Measurements from ENCODE around the gene ROM1.
"Not testable (repeated sequence)": the region's sequence is repeated elsewhere in the genome, so short reads cannot be mapped to it uniquely, and the experiment has no call there.

The ROM1 gene

DNA sequence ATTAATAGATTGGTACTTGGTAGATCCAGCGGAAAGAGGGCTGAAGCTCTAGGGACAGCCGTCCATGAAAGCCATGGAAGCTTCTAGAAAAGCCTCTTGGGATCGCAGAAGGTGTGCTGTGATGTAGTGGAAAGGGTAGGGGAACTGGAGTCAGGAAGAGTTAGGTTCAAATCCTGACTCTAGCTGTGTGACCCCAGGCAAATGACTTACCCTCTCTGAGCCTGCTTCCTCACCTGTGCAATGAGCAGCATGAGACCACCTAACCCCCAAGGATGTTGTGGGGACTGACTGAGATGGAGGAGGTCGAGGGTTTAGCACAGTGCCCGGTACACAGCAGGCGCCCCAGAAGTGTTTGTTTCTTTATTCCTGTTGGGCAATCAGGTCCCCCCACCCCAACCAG is 2.7 kb upstream of the ROM1 start:
- Histone ChIP-seq H3K9me3 (no peaks in the 10 kb centered on the region), H3K36me3 (replicated peaks) (peaks cover 34% of the 10 kb centered on the region), H3K4me3 (no peak overlapping the region), H3K4me1 (peaks cover 6% of the 10 kb centered on the region), H3K27me3 (ENCODE audit: low read depth) (no peaks in the 10 kb centered on the region)
- no peak for DNase-seq (ENCODE audit: low spot score in 2 of 2)
- in situ Hi-C loops (cut with MboI; ENCODE audit: low sequenced_read_pairs) = no loop called here

DNA sequence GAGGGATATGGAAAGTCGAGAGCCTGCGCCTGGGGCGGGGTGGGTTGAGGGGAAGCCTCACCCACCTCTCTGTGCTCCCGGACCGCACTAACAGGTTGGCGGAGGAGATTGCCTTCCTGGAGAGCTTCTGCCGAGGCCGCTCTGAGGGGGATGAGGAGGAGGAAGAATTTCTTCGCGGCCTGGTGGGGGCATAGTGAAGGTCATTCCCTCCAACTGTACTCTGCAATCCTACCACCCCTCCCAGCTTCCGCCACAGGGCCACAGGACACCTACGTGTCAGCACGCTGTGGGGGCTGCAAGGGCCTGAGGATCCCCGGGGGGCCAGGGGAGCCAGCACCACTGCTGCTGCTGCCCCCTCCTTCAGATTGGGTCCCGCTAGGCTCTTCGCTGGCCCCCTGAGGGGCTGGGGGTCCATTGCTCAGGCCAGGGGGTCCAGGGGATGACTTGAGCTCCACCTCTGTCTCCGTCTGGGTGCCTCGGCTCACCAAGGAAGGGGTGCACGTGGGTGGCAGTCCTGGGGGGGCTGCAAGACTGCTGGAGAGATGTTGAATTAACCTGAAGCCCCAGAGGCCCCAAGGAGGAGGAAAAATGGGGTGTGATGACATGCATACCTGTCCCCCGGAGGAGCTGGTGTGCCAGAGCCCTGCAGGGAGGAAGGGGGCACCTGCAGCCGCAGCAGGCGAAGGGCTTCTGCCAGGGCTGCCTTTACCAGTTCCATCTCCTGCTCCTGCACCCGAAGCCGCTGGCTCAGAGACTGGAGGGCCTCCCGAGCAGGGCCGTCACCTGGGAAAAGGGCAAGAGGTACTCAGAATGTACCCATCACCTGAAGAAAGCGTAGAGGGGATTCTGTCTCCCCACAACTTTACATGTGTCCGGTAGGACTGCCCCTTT is 2.0 kb upstream of the ROM1 start:
- DNase-seq (ENCODE audit: low spot score in 2 of 2) = no peak
- Histone ChIP-seq H3K9me3 (no peaks in the 10 kb centered on the region), H3K36me3 (replicated peaks) (peaks cover 30% of the 10 kb centered on the region), H3K4me3 (peak overlapping the region; percentile 50), H3K4me1 (peaks cover 6% of the 10 kb centered on the region), H3K27me3 (ENCODE audit: low read depth) (no peaks in the 10 kb centered on the region)
- in situ Hi-C loops (cut with MboI; ENCODE audit: low sequenced_read_pairs) = no loop called here

DNA sequence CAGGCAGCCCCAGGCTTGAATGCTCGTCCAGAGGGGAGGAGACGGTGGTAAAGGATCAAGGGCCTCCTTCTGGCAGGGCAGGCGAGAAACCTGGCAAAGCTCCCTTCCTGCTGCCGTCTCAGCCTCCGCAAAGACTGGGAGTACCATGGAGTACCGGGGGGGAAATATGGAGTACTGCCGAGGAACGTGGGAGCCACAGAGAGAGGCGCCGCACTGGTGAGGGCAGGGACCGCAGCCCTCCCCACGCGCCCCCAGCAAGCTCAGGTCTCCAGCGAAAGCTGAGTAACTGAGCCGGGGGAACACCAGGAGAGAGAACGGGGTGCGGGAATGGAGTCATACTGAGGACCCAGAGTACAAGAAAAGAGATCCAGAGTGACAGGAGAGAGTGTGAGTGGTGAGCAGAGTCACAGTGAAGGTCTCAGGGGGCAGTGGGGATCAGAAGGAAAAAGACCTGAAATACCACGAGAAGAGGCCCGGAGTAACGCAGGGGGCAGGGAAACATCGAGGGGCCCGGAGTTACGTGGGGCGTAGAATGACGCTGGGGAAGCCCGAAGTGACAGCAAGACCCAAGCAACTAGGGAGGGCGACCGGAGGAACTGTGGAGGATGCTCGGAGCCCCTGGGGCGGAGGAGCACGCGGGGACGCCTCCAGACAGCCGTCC is 1.2 kb upstream of the ROM1 start:
- in situ Hi-C loops (cut with MboI; ENCODE audit: low sequenced_read_pairs) = no loop called here
- DNase-seq (ENCODE audit: low spot score in 2 of 2) = peak in 1 of 2 experiments; percentile 52
- Histone ChIP-seq H3K4me3 (peak overlapping the region; percentile 50), H3K27me3 (ENCODE audit: low read depth) (no peaks in the 10 kb centered on the region), H3K4me1 (peaks cover 6% of the 10 kb centered on the region), H3K9me3 (no peaks in the 10 kb centered on the region), H3K36me3 (replicated peaks) (peaks cover 33% of the 10 kb centered on the region)

DNA sequence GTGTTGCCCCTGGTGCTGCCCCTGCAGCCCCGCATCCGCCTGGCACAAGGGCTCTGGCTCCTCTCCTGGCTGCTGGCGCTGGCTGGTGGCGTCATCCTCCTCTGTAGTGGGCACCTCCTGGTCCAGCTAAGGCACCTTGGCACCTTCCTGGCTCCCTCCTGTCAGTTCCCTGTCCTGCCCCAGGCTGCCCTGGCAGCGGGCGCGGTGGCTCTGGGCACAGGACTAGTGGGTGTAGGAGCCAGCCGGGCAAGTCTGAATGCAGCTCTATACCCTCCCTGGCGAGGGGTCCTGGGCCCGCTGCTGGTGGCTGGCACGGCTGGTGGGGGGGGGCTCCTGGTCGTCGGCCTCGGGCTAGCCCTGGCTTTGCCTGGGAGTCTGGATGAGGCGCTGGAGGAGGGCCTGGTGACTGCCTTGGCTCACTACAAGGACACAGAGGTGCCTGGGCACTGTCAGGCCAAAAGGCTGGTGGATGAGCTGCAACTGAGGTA is 278 bp downstream of the ROM1 start:
- DNase-seq (ENCODE audit: low spot score in 2 of 2) = no peak
- Histone ChIP-seq H3K27me3 (ENCODE audit: low read depth) (no peaks in the 10 kb centered on the region), H3K36me3 (replicated peaks) (peaks cover 31% of the 10 kb centered on the region), H3K4me3 (peak overlapping the region; percentile 50), H3K4me1 (peaks cover 6% of the 10 kb centered on the region), H3K9me3 (no peaks in the 10 kb centered on the region)
- in situ Hi-C loops (cut with MboI; ENCODE audit: low sequenced_read_pairs) = no loop called here

DNA sequence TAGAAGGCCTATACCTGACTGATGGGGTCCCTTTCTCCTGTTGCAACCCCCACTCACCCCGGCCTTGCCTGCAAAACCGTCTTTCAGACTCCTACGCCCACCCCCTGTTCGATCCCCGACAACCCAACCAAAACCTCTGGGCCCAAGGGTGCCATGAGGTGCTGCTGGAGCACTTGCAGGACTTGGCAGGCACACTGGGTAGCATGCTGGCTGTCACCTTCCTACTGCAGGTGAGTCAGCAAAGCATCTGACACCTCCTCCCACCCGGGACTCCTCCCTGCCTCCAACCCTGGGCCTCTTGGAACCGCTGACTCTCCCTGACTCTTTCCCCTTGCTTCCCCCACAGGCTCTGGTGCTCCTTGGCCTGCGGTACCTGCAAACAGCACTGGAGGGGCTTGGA is 1.2 kb downstream of the ROM1 start:
- DNase-seq (ENCODE audit: low spot score in 2 of 2) = no peak
- in situ Hi-C loops (cut with MboI; ENCODE audit: low sequenced_read_pairs) = no loop called here
- Histone ChIP-seq H3K4me1 (peaks cover 6% of the 10 kb centered on the region), H3K4me3 (no peak overlapping the region), H3K9me3 (no peaks in the 10 kb centered on the region), H3K36me3 (replicated peaks) (peaks cover 27% of the 10 kb centered on the region), H3K27me3 (ENCODE audit: low read depth) (no peaks in the 10 kb centered on the region)

DNA sequence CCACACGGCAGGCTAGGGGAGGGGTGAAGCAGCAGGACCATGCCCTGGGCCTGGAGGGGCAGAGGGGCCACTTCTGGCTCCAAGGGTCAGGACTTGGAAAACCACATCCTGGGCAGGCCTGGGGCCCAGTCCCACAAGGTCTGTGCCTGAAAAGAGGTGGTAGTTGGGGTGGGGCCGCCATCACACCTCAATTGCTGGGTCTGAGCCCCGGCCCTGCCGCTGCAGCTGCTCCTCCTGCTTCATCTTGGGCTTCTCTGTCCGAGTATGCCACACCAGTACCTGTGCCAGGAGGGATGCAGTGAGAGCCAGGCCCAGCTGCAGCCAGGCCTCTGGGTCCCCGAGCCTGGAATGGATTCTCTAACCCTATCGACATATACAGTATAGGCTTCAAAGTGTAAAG is 2.5 kb downstream of the ROM1 start:
- no peak for DNase-seq (ENCODE audit: low spot score in 2 of 2)

DNA sequence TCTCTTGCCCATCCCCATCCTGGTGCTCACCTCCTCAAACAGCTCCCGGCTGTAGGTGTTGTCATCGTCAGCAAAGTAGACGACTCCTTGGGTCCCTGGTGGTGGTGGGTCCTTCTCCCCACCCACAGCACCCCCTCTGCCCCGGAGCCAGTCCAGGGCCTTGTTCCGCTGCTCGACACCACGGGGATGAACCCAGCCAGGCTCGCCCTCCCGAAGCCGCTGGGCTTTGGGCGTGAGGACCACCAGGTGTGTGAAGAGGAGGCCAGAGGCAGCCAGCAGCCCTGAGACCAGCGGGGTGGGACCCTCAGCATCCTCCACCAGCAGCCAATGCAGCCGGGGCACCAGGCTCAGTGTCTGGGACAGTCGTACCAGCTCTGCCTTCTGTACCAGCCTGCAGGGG is 3.9 kb downstream of the ROM1 start:
- H3K36me3 ChIP-seq (replicated peaks) = peaks cover 23% of the 10 kb centered on the region
- DNase-seq (ENCODE audit: low spot score in 2 of 2); H3K4me3 ChIP-seq; in situ Hi-C loops (cut with MboI; ENCODE audit: low sequenced_read_pairs); H3K4me1 ChIP-seq; H3K9me3 ChIP-seq; H3K27me3 ChIP-seq (ENCODE audit: low read depth): not testable (repeated sequence)

More for the DNA sequence above, 2.5 kb downstream of the ROM1 start:
- H3K27me3 ChIP-seq (ENCODE audit: low read depth) = no peaks in the 10 kb centered on the region
- no peak overlapping the region for H3K4me3 ChIP-seq
- no peaks in the 10 kb centered on the region for H3K9me3 ChIP-seq
- peaks cover 6% of the 10 kb centered on the region for H3K4me1 ChIP-seq
- in situ Hi-C loops (cut with MboI; ENCODE audit: low sequenced_read_pairs) = no loop called here
- H3K36me3 ChIP-seq (replicated peaks) = peaks cover 16% of the 10 kb centered on the region

DNA sequence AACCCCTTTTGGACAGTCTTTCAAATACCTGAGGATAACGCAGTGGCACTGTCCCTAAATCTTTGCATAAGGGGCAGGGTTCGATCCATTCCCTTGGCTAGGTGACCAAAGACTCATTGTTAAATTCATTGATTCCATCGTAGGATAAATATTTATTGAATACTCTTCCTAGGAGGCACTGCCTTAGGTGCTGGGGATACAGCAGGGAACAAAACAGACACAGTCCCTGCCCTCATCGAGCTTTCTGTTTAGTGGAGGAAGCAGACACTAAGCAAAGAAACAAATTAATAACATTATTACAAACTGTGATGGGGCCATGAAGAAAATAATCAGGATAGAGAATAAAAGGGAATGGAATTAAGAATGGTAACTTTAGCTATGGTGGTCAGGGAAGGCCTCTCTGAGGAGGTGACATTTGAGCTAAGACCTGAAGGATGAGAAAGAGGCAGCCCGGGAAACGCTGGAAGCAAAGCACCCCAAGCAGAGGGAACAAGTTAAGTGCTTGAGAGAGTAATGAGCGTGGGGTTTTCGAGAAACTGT is 8.0 kb downstream of the ROM1 start:
- Histone ChIP-seq H3K27me3 (ENCODE audit: low read depth) (no peaks in the 10 kb centered on the region), H3K4me3 (peak overlapping the region; percentile 79), H3K4me1 (peaks cover 9% of the 10 kb centered on the region), H3K36me3 (replicated peaks) (peaks cover 34% of the 10 kb centered on the region), H3K9me3 (peaks cover 3% of the 10 kb centered on the region; the same call in 1 of the 2 replicates)
- no peak for DNase-seq (ENCODE audit: low spot score in 2 of 2)
- in situ Hi-C loops (cut with MboI; ENCODE audit: low sequenced_read_pairs) = no loop called here

DNA sequence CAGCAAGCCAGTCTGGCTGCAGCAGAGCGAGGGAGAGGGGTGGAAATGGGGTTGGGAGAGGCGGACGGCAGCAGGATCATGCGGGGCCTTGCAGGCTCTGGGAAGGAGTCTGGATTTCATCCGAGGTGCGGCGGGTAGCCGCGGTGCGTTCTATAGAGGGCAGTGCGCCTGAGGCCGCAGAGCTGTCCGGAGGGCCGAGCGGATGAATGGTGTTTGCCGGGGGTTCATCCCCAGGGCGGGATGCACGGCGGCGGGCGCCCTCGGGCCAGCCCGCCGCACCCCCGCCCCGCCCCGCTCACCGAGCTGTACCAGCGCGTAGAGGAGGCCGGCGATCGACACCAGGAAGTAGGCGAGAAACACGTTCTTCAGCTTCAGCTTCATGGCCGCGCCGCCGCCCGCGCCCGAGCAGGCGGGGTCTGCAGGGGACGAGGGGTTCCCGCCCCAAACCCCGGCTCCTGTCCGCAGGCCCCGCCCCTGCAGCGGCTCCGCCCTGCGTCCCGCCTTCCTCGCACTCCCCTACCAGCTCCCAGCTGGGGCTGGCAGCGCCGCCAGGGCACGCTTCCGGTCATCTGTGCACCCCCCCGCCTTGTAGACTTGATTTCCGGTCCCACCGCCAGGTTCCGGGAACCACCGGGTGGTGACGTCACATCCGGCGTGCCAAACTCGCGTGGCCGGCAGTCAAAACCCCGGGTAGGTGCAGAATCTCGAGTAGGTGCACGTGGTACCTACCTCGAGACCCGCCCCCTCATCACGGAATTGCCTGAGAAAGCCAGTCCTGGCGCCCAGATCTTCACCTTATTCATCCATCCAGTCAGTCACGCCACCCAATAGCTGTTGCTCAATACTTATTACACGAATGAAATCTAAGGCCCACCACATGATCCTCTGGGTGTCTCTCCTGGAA is 8.8 kb downstream of the ROM1 start, which contains the start of gene B3GAT3:
Gene B3GAT3 (minus strand): TSS at position 420 of the 904 bp plus-strand sequence. CDS start 39 bp downstream, at position 381.
- peaks cover 3% of the 10 kb centered on the region; the same call in 1 of the 2 replicates for H3K9me3 ChIP-seq
- H3K36me3 ChIP-seq (replicated peaks) = peaks cover 35% of the 10 kb centered on the region
- H3K27me3 ChIP-seq (ENCODE audit: low read depth) = no peaks in the 10 kb centered on the region
- peak within 1 kb of the TSS; percentile 79 for H3K4me3 ChIP-seq
- peaks cover 9% of the 10 kb centered on the region for H3K4me1 ChIP-seq
- DNase-seq (ENCODE audit: low spot score in 2 of 2) = peak; percentile 96 to 99
- in situ Hi-C loops (cut with MboI; ENCODE audit: low sequenced_read_pairs) = no loop called here

DNA sequence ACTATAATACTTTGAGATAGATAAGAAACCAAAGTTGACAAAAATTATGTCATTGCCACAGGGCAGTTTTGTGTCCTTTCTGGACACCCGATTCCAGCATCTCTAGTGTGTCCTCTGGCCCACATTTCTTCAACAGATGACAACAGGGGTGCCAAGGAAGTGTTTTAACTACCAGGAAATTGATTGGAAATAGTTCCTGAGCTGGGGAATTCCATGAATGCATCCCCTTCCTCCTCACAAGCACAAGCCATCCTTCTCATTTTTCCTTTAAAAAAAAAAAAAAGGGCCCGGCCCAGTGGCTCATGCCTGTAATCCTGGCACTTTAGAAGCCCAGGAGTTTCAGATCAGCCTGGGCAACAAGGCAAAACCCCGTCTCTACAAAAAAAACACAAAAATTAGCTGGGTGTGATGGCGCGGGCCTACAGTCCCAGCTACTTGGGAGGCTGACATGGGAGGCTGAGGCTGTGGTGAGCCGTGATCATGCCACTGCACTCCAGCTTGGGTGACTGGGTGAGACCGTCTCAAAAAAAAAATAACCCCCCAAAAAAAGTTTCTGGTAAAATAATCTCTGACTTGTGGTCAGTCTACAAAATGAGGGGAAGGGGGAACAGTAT is 9.5 kb downstream of the ROM1 start:
- peaks cover 9% of the 10 kb centered on the region for H3K4me1 ChIP-seq
- DNase-seq (ENCODE audit: low spot score in 2 of 2) = no peak
- in situ Hi-C loops (cut with MboI; ENCODE audit: low sequenced_read_pairs) = no loop called here
- H3K36me3 ChIP-seq (replicated peaks) = peaks cover 38% of the 10 kb centered on the region
- peak overlapping the region; percentile 79 for H3K4me3 ChIP-seq
- H3K9me3 ChIP-seq = peaks cover 3% of the 10 kb centered on the region; the same call in 1 of the 2 replicates
- no peaks in the 10 kb centered on the region for H3K27me3 ChIP-seq (ENCODE audit: low read depth)

DNA sequence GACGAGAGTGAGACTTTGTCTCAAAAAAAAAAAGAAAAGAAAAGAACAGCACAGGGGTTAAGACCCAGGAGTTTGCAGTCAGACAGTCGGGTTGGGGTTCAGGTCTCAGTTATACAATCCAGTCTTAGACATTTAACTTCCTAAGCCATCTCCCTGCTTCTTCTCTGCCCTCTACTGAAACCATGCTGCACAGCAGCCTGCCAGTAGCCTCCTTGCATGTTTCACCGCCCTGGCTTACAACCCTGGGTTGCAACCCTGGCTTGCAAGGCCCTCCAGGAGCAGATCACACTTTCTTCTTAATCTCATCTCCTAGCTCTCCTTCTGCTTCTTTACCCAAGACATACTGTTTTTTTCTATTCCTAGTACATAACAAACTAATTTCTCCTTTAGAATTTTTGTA is 14.7 kb downstream of the ROM1 start:
- H3K27me3 ChIP-seq (ENCODE audit: low read depth) = no peaks in the 10 kb centered on the region
- H3K4me3 ChIP-seq = no peak overlapping the region
- no peak for DNase-seq (ENCODE audit: low spot score in 2 of 2)
- peaks cover 80% of the 10 kb centered on the region for H3K36me3 ChIP-seq (replicated peaks)
- in situ Hi-C loops (cut with MboI; ENCODE audit: low sequenced_read_pairs) = no loop called here
- H3K9me3 ChIP-seq = no peaks in the 10 kb centered on the region
- no peaks in the 10 kb centered on the region for H3K4me1 ChIP-seq

DNA sequence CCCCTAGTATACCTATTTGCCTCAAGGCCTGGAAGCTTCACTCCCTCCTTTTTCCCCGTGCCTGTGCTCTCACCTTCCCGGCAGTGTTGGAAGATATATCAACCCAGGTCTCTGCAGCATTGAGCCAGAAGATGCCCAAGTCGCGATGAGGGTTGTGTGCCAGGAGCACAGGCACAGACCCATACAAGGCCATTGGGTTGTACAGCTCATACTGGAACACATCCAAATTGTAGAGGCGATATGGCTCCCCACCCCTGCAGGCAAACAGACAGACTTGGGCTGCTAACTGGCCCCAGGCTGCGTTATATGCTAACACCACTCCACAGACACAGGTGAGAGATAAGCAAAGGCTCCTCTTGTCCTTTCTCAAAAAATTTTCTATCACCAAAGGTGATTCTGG is 19.4 kb downstream of the ROM1 start:
- no peaks in the 10 kb centered on the region for H3K27me3 ChIP-seq (ENCODE audit: low read depth)
- H3K4me3 ChIP-seq = no peak overlapping the region
- H3K36me3 ChIP-seq (replicated peaks) = peaks cover 98% of the 10 kb centered on the region
- no peaks in the 10 kb centered on the region for H3K4me1 ChIP-seq
- in situ Hi-C loops (cut with MboI; ENCODE audit: low sequenced_read_pairs) = no loop called here
- H3K9me3 ChIP-seq = no peaks in the 10 kb centered on the region
- no peak for DNase-seq (ENCODE audit: low spot score in 2 of 2)

DNA sequence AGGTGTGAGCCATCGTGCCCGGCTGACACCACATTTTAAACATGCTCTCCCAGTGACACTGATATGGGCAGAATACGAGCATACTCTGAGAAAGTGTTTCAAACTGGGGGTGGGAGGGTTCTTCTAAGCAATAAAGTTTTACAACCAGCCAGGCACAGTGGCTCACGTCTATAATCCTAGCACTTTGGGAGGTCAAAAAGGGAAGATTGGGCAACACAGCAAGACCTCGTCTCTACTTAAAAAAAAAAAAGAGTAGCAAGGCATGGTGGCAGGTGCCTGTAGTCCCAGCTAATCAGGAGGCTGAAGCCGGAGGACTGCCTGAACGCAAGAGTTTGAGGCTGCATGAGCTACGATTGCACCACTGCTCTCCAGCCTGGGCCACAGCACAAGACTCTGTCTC is 31.2 kb downstream of the ROM1 start:
- H3K9me3 ChIP-seq = no peaks in the 10 kb centered on the region
- in situ Hi-C loops (cut with MboI; ENCODE audit: low sequenced_read_pairs) = no loop called here
- H3K4me1 ChIP-seq = peaks cover 12% of the 10 kb centered on the region
- no peak for DNase-seq (ENCODE audit: low spot score in 2 of 2)
- H3K4me3 ChIP-seq = no peak overlapping the region
- H3K27me3 ChIP-seq (ENCODE audit: low read depth) = no peaks in the 10 kb centered on the region
- peaks cover 64% of the 10 kb centered on the region for H3K36me3 ChIP-seq (replicated peaks)

Data from HAP-1 (cell line).